ENCODE data around the gene PPP1R12C.

DNA sequence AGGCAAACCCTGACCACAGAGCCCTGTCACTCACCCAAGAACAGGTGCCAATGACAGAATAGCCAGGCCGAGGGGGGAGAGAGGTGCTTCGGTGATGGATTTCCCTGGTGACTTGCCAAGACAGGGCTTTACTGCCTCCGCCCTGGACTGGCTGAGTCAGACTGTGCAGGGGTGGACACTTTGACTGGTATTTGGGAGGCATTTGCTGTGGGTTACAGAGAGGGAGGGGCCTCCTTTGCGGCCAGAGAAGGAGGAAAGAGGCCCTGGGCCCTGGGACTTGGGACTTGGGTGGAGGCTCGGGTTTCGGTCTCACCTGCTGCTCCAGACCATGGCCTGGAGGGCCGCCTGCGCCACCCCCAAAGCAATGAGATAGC lies 46.3 kb downstream of the PPP1R12C start:
- no peak for TF ChIP-seq CTCF (IDR thresholded peaks at IDR 0.05)
- TF ChIP-seq POLR2AphosphoS5 (IDR thresholded peaks at IDR 0.05) = no peak
- TF ChIP-seq POLR2A (IDR thresholded peaks at IDR 0.05) = no peak
- TF ChIP-seq EP300 (IDR thresholded peaks at IDR 0.05) = no peak
